Common myeloid progenitor, CD34-positive (primary cell): ENCODE data around the gene ACTG2. TPM values are rescaled to one million over a fixed set of nuclear protein-coding genes. Genes with fewer than 3 reads are reported as not detected.
A peak's percentile ranks its signal among the peaks of the same experiment; 100 is the strongest.

Source experiments
- CTCF ChIA-PET: fragments of 350-600 bp; sonication (Branson Sonifier 250); formaldehyde crosslinking; loops from one replicate; lab custom pipeline; 2021; ENCODE audit warnings: antibody characterized with exemption; lab: Charles Lee
- POLR2A ChIA-PET: fragments of 350-600 bp; sonication (Branson Sonifier 250); formaldehyde crosslinking; loops from one replicate; lab custom pipeline; 2021; ENCODE audit warnings: antibody characterized with exemption; lab: Charles Lee
- DNase-seq, 3 donors: peaks; one replicate each; pipeline versions ENCODE4 v3.0.0 to v3.0.0-alpha.2; 2013
- H3K27ac ChIP-seq, 2 experiments: 1 replicate in 1 of 2; 2 replicates in 1 of 2; pipeline ENCODE4 v1.7.0; 2013; ENCODE audit warnings: inconsistent platforms in 2 of 2, low read length in 2 of 2, mild to moderate bottlenecking in 2 of 2, low read depth in 1 of 2, moderate library complexity in 1 of 2; ENCODE audit not compliant: severe bottlenecking in 2 of 2, insufficient read depth in 1 of 2, poor library complexity in 1 of 2
- H3K27me3 ChIP-seq, 5 experiments: replicated peaks in 2 of 5; 1 replicate in 3 of 5; 2 replicates in 2 of 5; pipeline versions ENCODE4 v1.6.1 to v1.7.0; 2013; ENCODE audit warnings: low read length in 4 of 5, mild to moderate bottlenecking in 2 of 5, moderate library complexity in 2 of 5, inconsistent platforms in 1 of 5; ENCODE audit not compliant: insufficient read depth in 5 of 5, control insufficient read depth in 4 of 5
- H3K36me3 ChIP-seq, 4 experiments: 1 replicate in 2 of 4; 2 replicates in 2 of 4; pipeline versions ENCODE4 v1.6.1 to v1.7.0; 2013; ENCODE audit warnings: low read length in 3 of 4, control low read depth in 1 of 4, mild to moderate bottlenecking in 1 of 4; ENCODE audit not compliant: control insufficient read depth in 4 of 4, insufficient read depth in 4 of 4
- H3K4me1 ChIP-seq, 4 experiments: 1 replicate in 3 of 4; 2 replicates in 1 of 4; pipeline versions ENCODE4 v1.6.1 to v1.7.1; 2013; ENCODE audit warnings: low read length in 3 of 4, mild to moderate bottlenecking in 3 of 4, control low read depth in 1 of 4, inconsistent platforms in 1 of 4, moderate library complexity in 1 of 4; ENCODE audit not compliant: control insufficient read depth in 4 of 4, insufficient read depth in 4 of 4; ENCODE audit errors: control extremely low read depth in 1 of 4
- H3K4me3 ChIP-seq, 7 experiments: 1 replicate in 4 of 7; 2 replicates in 3 of 7; pipeline versions ENCODE4 v1.5.1 to v1.7.0; 2013; ENCODE audit warnings: mild to moderate bottlenecking in 7 of 7, low read length in 6 of 7, moderate library complexity in 6 of 7, inconsistent platforms in 2 of 7, low read depth in 2 of 7, control low read depth in 1 of 7; ENCODE audit not compliant: insufficient read depth in 4 of 7, control insufficient read depth in 1 of 7; ENCODE audit errors: extremely low read depth in 1 of 7
- H3K9me3 ChIP-seq, 5 experiments: 1 replicate in 4 of 5; 2 replicates in 1 of 5; pipeline versions ENCODE4 v1.6.1 to v1.7.1; 2013; ENCODE audit warnings: low read length in 4 of 5, mild to moderate bottlenecking in 2 of 5, inconsistent platforms in 1 of 5, low read depth in 1 of 5, moderate library complexity in 1 of 5; ENCODE audit not compliant: control insufficient read depth in 4 of 5, insufficient read depth in 2 of 5; ENCODE audit errors: control extremely low read depth in 1 of 5
- WGBS: methylation state at CpG from one replicate; pipeline ENCODE4 v1.1.5; 2013; ENCODE audit not compliant: insufficient coverage; 5-methylcytosine and 5-hydroxymethylcytosine counted together
- polyA plus RNA-seq: library from polyadenylated mRNA; unstranded; fragments of 120-200 nt; gene quantifications from one replicate; pipeline ENCODE4 v1.2.1, GENCODE V29; 2013

ACTG2 gene
- not detected for polyA plus RNA-seq

GRCh38 chr2:73892631-73893329 lies at the start of gene ACTG2:
Gene ACTG2, plus strand, starts transcription at chr2:73893008. Its CDS starts 8,304 bp downstream, at chr2:73901312.
- 97% methylated on average over 9 of the region's 15 CpGs for WGBS
- no peak within 1 kb of the TSS for H3K4me3 ChIP-seq
- H3K27ac ChIP-seq, result no peak within 1 kb of the TSS
- peaks cover 0 to 23% (median 14%) of the 10 kb centered on the region in 4 experiments for H3K4me1 ChIP-seq
- ChIA-PET CTCF (interaction anchor here (0.7 to 1.6 kb wide), 2 partner anchors 72 to 258 kb away, joined by 3 read pairs; no protein-coding TSS in a partner anchor), POLR2A (no interaction called here)
- H3K9me3 ChIP-seq, result no peaks in the 10 kb centered on the region
- H3K36me3 ChIP-seq, result no peaks in the 10 kb centered on the region
- DNase-seq, result no peak
- no peaks in the 10 kb centered on the region for H3K27me3 ChIP-seq

- H3K4me1 ChIP-seq, result peaks cover 0 to 14% (median 2%) of the 10 kb centered on the region in 4 experiments
- no peak overlapping the region for H3K4me3 ChIP-seq
- H3K27me3 ChIP-seq, result no peaks in the 10 kb centered on the region
- no peaks in the 10 kb centered on the region for H3K9me3 ChIP-seq
- ChIA-PET CTCF (interaction anchor here (0.8 to 5.9 kb wide), 4 partner anchors 11 to 163 kb away, joined by 3 to 24 read pairs (median 14); partner anchors contain the start of gene STAMBP), POLR2A (interaction anchor here (1.1 kb wide), 1 partner anchor 71 kb away, joined by 3 read pairs; no protein-coding TSS in a partner anchor)
- peaks cover 19 to 53% (median 32%) of the 10 kb centered on the region in 4 experiments for H3K36me3 ChIP-seq
- no peak for DNase-seq
- H3K27ac ChIP-seq, result no peak overlapping the region
- 5% methylated on average over 2 of the region's 2 CpGs for WGBS
Measured at GRCh38 chr2:73844087-73844486, 48.7 kb upstream of the ACTG2 start.

GRCh38 chr2:73850009-73850408 lies 42.8 kb upstream of the ACTG2 start:
- ChIA-PET POLR2A (no interaction called here), CTCF (no interaction called here)
- Histone ChIP-seq H3K27me3 (no peaks in the 10 kb centered on the region), H3K4me1 (no peaks in the 10 kb centered on the region), H3K9me3 (no peaks in the 10 kb centered on the region), H3K4me3 (no peak overlapping the region), H3K27ac (no peak overlapping the region), H3K36me3 (peaks cover 30 to 87% (median 57%) of the 10 kb centered on the region in 4 experiments)
- no peak for DNase-seq
- 90% methylated on average over 2 of the region's 2 CpGs for WGBS

- Histone ChIP-seq H3K9me3 (no peaks in the 10 kb centered on the region), H3K4me1 (no peaks in the 10 kb centered on the region), H3K27ac (no peak overlapping the region), H3K36me3 (peaks cover 31 to 89% (median 59%) of the 10 kb centered on the region in 4 experiments), H3K4me3 (no peak overlapping the region), H3K27me3 (no peaks in the 10 kb centered on the region)
- POLR2A ChIA-PET, result no interaction called here
- 85% methylated on average over 2 of the region's 3 CpGs for WGBS
- CTCF ChIA-PET, result interaction anchor here (0.7 to 1.3 kb wide), 2 partner anchors 30 to 295 kb away, joined by 3 read pairs; no protein-coding TSS in a partner anchor
- DNase-seq, result peak in 2 of 3 donors; percentile 54 to 55
Measured at GRCh38 chr2:73851274-73851673, 41.5 kb upstream of the ACTG2 start.

GRCh38 chr2:73852020-73852419 lies 40.8 kb upstream of the ACTG2 start:
- H3K27ac ChIP-seq, result no peak overlapping the region
- DNase-seq, result no peak
- CTCF ChIA-PET, result interaction anchor here (0.7 to 1.3 kb wide), 2 partner anchors 31 to 295 kb away, joined by 3 read pairs; no protein-coding TSS in a partner anchor

GRCh38 chr2:73855526-73855925 lies 37.3 kb upstream of the ACTG2 start:
- H3K9me3 ChIP-seq, result no peaks in the 10 kb centered on the region
- POLR2A ChIA-PET, result no interaction called here
- no peak for DNase-seq
- H3K27ac ChIP-seq, result no peak overlapping the region
- H3K27me3 ChIP-seq, result no peaks in the 10 kb centered on the region
- H3K36me3 ChIP-seq, result peaks cover 17 to 85% (median 53%) of the 10 kb centered on the region in 4 experiments
- H3K4me3 ChIP-seq, result no peak overlapping the region
- CTCF ChIA-PET, result interaction anchor here (1.2 to 1.6 kb wide), 2 partner anchors 10 to 38 kb away, joined by 3 to 4 read pairs; no protein-coding TSS in a partner anchor
- H3K4me1 ChIP-seq, result no peaks in the 10 kb centered on the region
- no CpG with 5 or more reads among the region's 2 CpGs for WGBS

More at GRCh38 chr2:73852020-73852419, 40.8 kb upstream of the ACTG2 start:
- no peaks in the 10 kb centered on the region for H3K27me3 ChIP-seq
- no peak overlapping the region for H3K4me3 ChIP-seq
- no peaks in the 10 kb centered on the region for H3K9me3 ChIP-seq
- POLR2A ChIA-PET, result no interaction called here
- H3K36me3 ChIP-seq, result peaks cover 31 to 89% (median 61%) of the 10 kb centered on the region in 4 experiments
- H3K4me1 ChIP-seq, result no peaks in the 10 kb centered on the region

- POLR2A ChIA-PET, result no interaction called here
- Histone ChIP-seq H3K27ac (no peak overlapping the region), H3K27me3 (no peaks in the 10 kb centered on the region), H3K4me1 (no peaks in the 10 kb centered on the region), H3K4me3 (no peak overlapping the region), H3K9me3 (no peaks in the 10 kb centered on the region), H3K36me3 (peaks cover 22 to 89% (median 58%) of the 10 kb centered on the region in 4 experiments)
- CTCF ChIA-PET, result interaction anchor here (1.2 kb wide), 1 partner anchor 37 kb away, joined by 3 read pairs; no protein-coding TSS in a partner anchor
- DNase-seq, result no peak
Measured at GRCh38 chr2:73856214-73856613, 36.6 kb upstream of the ACTG2 start.
